ENCODE measurements around the gene FOSL1. TPM values are rescaled to one million over a fixed set of nuclear protein-coding genes. Genes with fewer than 3 reads are reported as not detected.

Gene FOSL1
- total and polyA plus RNA-seq, 2 of the 13 experiments (the other 11 are each of a cell fraction or from before 2014, with no cell fraction given), result 4.0 to 4.1 TPM

- TF ChIP-seq ZFP90 (CRISPR knock-in tag; IDR thresholded peaks at IDR 0.05; ENCODE audit: borderline replicate concordance) (peak; percentile 43; the same call in 1 of the 2 replicates), ZNF564 (CRISPR knock-in tag; IDR thresholded peaks at IDR 0.05) (no peak), PTBP1 (IDR thresholded peaks at IDR 0.05; ENCODE audit: low read depth, low read length, poor library complexity, severe bottlenecking) (no peak), MTF1 (CRISPR knock-in tag; IDR thresholded peaks at IDR 0.05) (no peak), AHDC1 (CRISPR knock-in tag; IDR thresholded peaks at IDR 0.05; ENCODE audit: borderline replicate concordance) (peak; percentile 75; the same call in 1 of the 2 replicates), REL (CRISPR knock-in tag; conservative IDR thresholded peaks at IDR 0.05) (peak; percentile 86), RARA (CRISPR knock-in tag; IDR thresholded peaks at IDR 0.05) (0 out of 2 replicates have a peak, but pooled peaks have one; percentile 49), PHF8 (CRISPR knock-in tag; IDR thresholded peaks at IDR 0.05) (peak; percentile 72), SALL1 (CRISPR knock-in tag; IDR thresholded peaks at IDR 0.05) (peak; percentile 77), ZFP37 (CRISPR knock-in tag; IDR thresholded peaks at IDR 0.05; ENCODE audit: borderline replicate concordance) (no peak), ZNF570 (CRISPR knock-in tag; IDR thresholded peaks at IDR 0.05; ENCODE audit: borderline replicate concordance) (no peak), ZNF776 (CRISPR knock-in tag; IDR thresholded peaks at IDR 0.05) (peak; percentile 88; the same call in 1 of the 2 replicates), TFDP2 (CRISPR knock-in tag; IDR thresholded peaks at IDR 0.05) (peak; percentile 74), ZFP36L1 (CRISPR knock-in tag; IDR thresholded peaks at IDR 0.05) (peak; percentile 80; the same call in 1 of the 2 replicates), JUNB (CRISPR knock-in tag; IDR thresholded peaks at IDR 0.05; ENCODE audit: borderline replicate concordance) (0 out of 2 replicates have a peak, but pooled peaks have one; percentile 10), ZKSCAN8 (CRISPR knock-in tag; IDR thresholded peaks at IDR 0.05; ENCODE audit: borderline replicate concordance) (0 out of 2 replicates have a peak, but pooled peaks have one; percentile 24), ZNF333 (CRISPR knock-in tag; IDR thresholded peaks at IDR 0.05; ENCODE audit: borderline replicate concordance) (peak; percentile 4; the same call in 1 of the 2 replicates), PITX1 (CRISPR knock-in tag; IDR thresholded peaks at IDR 0.05) (no peak)
These were observed 648 bp downstream of the FOSL1 start (continued) for GRCh38 chr11:65899356-65900124.
